ENCODE results near the gene HS3ST2.
"Not testable (repeated sequence)": the region's sequence is repeated elsewhere in the genome, so short reads cannot be mapped to it uniquely, and the experiment has no call there.

HS3ST2 gene

DNA sequence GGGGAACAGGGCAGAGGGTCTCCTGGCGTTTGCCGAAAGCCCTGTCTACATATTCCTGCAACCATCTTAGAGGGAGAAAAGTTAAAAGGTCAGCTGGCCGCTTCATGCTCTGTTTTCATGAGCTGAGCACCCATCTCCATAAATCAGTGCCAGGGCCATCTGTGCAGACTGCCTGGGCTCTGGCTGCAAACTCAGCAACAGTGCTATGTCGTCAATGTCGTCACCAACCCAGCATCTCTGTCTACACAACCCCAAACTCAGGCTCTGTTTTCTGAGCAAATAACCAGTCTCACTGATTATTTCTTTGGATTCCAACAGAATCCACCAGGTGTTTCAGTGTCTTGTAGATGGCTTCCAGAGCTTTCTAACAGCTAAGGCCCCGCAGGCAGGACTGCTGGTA is 65.0 kb downstream of the HS3ST2 start:
- no peak for DNase-seq (ENCODE audit: low spot score)

DNA sequence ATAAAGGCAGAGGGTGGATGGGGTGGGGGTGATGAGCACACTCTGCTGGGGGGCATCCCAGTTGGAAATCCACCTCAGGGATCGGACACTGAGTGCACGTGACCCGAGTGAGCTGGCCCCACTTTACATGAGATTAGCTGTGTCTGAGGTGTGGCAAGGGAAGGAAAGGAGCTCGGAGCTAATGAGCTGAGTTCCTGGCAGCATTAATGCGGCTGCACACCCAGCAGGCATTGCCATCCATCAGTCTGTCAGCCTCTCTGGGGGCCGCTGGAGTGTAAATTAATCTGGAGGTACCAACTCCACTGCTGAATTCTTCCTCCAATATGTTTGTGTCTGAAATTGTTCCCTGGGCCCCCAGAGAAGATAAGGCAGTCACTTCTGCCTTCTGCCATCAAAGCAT is 65.5 kb downstream of the HS3ST2 start:
- no peak for DNase-seq (ENCODE audit: low spot score)

DNA sequence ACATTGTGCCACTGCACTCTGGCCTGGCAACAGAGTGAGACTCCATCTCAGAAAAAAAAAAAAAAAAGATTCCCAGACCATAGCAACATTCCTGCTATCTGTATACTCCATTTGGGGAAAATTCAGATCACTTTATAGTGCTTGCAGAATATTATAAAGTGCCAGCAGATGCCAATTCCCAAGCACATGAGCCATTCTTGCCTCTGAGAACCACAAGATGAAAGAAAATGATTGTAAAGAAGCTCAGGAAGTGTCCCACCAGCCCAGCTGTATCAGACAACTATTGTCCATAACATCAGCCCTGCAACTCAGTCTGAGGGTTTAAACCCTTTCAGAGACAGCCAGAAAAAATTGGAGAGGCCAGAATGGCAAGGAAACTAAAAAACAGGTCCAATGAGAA is 69.0 kb downstream of the HS3ST2 start:
- DNase-seq (ENCODE audit: low spot score): no peak

DNA sequence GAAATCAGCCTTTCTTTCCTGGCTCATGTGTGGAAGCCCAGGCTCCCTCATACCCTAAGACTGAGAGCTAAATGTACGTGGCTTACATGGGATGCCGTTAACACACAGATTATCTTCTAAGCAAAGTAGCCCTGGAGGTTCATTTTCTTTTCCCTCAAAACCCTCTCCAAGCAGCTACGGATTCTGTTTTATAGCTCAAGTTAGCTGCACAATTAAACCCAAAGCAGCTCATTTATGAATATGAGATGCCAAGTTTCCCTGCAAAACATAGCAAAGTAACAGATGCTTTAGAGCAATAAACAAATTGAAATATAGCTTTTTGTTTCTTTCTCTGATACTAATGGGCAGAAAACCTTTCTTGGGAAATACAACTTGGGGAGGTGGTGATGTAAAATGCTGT is 72.0 kb downstream of the HS3ST2 start:
- no peak for DNase-seq (ENCODE audit: low spot score)

DNA sequence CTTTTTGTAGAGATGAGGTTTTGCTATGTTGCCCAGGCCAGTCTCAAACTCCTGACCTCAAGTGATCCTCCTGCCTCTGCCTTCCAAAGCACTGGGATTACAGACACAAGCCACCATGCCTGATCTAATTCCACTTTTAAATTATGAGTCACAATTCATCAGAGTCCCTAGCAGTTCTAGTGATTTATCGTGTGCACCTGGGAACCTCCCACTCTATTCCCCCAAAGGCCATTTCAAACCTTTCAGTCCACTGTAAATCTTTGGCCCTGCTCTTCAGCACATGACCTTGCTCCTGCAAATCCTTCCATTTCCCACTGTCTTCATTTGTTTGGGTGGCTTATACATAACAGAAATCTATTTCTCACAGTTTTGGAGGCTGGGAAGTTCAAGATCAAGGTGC is 73.0 kb downstream of the HS3ST2 start:
- no peak for DNase-seq (ENCODE audit: low spot score)

DNA sequence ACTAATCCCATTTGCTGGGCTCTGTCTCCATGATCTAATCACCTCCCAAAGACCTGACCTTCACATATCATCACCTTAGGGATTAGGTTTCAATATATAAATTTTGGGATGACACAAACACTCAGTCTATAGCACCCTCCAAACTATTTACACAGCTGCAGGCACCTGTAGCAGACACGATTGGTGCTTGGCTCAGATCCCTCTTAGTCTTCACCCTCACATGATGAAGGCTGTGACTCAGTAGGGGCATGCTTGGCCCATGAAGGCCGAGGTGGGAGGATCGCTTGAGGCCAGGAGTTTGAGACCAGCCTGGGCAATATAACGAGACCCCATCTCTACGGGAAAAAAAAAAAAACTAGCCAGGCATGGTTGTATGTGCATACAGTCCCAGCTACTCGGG is 73.5 kb downstream of the HS3ST2 start:
- DNase-seq (ENCODE audit: low spot score): no peak

DNA sequence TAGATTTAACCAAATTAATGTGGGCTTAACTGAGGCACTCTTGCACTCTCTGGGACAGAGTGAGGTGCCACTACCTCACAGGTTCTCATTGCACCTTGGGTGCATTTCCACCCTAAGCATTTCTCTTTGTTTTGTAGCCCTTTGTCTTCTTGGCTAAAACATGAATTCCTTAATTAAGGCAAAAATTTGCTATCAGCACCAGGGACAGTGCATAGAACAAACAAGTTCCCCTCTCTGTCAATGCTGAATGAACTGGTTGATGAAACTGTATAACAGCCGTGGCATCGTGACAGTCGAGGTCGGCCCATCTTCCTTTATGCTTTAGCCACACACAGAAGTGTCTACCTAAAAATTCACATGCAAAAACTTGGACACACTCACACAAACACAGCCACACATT is 74.8 kb downstream of the HS3ST2 start:
- no peak for DNase-seq (ENCODE audit: low spot score)

DNA sequence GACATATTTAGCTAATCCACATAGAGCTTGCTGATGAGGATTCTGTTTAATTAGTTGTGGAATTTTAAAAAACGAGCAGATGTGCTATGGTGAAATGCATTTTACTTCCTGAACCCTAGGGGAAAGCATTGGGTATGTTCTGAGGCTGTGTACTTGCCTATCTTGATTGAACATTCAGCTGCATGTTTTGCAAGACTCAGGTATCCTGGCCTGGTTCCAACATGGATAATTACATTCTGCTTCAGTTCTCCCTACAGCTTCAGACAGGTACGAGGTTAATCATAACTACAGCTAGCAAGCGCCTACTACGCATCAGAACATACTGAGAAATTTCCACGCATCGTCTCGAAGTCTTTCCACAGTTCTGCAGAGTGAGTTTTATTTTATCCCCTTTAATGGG is 77.0 kb downstream of the HS3ST2 start:
- no peak for DNase-seq (ENCODE audit: low spot score)

DNA sequence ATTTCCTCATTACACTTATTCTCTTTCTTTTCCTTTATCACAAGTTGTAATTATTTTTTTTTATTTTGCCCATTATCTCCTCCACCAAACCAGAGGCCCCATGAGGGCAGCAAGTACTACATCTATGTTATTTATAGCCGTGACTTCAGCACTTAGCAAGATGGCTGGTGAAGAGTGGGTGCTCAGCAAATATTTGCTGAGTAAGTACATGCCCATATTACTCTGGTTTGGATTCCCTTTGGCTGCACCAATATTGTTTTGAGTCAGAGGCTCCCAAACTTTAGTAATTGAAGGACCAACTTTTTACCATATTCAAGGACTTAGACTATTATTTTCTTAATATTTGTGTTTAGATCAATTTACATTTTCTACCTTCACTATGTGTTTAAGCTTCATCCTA is 83.2 kb downstream of the HS3ST2 start:
- no peak for DNase-seq (ENCODE audit: low spot score)

DNA sequence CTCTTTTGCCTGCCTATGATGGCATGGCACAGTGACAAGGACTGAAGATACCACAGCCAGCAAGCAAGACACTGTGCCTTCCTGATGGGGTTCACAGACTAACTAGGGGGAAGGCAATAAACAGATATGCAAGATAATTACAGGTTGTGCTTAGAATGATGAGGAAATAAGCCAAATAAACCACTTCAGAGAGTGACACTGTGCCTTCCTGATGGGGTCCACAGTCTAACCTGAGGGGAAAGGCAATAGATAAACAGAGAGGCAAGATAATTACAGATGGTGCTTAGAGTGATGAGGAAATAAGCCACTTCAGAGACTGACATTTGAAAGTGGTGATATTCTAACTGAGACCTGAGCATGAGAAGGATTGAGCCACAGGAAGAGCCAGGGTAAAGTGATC is 84.2 kb downstream of the HS3ST2 start:
- DNase-seq (ENCODE audit: low spot score): no peak

DNA sequence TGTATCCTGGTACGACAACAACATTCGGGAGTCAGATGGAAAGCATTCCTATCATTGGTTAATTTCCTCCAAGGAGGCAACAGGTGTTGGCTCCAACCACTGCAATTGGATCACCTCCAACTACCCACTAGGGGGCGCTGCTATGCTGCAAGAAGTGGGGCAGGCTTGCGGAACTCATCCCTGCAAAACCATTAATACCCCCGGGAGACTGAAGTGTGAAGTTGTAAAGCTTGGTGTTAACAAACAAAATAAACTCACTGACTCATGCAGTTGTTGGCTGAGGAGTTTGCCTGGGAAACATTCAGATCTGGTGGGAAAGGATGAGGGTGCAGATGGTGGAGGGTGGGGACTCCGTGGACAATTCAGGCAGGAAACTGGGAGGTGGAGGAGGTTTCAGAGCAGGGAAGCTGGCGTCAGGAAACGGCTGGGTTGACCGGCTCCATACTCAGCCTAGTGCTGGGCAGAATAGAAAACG is 84.9 kb downstream of the HS3ST2 start:
- DNase-seq (ENCODE audit: low spot score): peak; percentile 37

DNA sequence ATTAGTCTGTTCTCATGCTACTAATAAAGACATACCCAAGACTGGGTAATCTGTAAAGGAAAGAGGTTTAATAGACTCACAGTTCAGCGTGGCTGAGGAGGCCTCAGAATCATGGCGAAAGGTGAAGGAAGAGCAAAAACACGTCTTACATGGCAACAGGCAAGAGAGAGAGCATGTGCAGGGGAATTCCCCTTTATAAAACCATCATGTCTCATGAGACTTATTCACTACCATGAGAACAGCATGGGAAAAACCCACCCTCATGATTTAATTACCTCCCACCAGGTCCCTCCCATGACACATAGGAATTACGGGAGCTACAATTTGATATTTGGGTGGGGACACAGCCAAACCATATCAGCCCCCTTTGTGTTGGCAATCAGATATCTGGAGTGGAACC is 85.6 kb downstream of the HS3ST2 start:
- not testable (repeated sequence) for DNase-seq (ENCODE audit: low spot score)

DNA sequence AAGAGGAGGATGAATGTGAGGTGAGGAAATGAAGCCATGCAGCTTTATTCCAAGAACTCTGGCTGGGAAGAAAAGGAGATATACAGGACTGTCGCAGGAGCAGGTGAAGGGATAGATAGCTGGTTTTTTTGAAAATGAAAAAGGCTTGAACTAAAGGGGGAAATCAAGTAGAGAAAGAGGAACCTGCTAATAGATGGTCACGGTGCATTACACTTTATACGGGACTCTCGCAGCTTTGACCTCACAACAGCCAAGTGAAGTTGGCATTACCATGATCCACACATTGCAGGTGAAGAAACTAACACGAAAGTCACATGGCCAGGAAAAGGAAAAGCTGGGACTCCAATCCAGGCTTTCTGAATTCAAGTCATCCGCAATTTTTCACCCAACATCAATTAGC is 86.9 kb downstream of the HS3ST2 start:
- DNase-seq (ENCODE audit: low spot score): no peak

DNA sequence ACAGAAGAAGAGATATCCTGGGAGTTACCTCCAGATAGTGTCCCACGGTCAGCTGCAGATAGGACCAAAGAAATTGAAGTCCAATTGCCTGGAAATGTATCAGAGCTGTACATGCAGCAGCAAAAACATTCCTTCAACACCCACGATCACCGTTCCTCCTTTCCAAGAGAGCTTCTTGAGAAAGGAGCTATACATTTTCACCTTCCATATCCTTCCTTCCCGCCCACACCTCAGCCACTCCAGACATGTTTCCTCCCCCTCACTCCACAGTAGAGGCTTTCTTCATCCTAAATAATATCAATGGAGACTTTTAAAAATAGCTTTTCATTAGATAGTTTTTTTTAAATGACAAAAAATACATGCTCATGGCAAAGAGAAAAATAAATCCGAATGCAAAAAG is 87.6 kb downstream of the HS3ST2 start:
- DNase-seq (ENCODE audit: low spot score): no peak

DNA sequence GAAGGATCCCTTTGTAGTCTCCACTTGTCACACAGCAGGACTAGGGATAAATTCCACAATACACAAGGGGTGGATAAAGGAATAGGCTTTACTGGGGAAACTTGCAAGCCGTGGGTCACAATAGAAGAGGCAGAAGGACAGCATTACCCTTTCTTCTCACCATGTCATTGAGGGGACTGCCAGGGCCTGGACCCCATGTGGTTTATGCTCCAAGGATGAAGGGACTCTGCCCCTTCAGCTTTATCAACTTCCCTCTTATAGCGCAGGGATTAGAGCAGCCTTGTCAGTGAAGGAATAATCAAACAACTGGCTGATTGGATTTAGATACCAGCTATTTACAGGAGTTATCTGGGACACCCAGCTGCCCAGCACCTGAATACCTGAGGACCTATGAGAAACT is 89.8 kb downstream of the HS3ST2 start:
- DNase-seq (ENCODE audit: low spot score): no peak

DNA sequence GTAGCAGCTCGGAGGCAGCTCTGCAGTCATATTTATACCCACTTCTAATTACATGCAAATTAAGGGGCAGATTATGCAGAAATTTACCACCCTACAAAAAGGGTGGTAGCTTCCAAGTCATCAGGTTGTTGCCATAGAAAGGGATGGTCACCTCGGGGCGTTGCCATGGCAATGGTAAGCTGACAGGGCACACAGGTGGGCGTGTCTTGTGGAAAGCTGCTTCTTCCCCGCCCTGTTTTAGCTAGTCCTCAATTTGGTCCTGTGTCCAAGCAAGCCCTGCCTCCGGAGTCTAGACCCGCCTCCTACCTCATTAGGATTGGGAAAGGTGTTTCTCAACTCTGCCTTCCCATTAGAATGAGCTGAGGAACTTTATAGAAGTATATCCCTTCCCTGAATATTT is 98.7 kb downstream of the HS3ST2 start:
- DNase-seq (ENCODE audit: low spot score): no peak

DNA sequence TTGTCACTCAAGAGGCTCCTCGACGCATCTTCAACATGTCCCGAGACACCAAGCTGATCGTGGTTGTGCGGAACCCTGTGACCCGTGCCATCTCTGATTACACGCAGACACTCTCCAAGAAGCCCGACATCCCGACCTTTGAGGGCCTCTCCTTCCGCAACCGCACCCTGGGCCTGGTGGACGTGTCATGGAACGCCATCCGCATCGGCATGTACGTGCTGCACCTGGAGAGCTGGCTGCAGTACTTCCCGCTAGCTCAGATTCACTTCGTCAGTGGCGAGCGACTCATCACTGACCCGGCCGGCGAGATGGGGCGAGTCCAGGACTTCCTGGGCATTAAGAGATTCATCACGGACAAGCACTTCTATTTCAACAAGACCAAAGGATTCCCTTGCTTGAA is 101.0 kb downstream of the HS3ST2 start:
- no peak for DNase-seq (ENCODE audit: low spot score)

DNA sequence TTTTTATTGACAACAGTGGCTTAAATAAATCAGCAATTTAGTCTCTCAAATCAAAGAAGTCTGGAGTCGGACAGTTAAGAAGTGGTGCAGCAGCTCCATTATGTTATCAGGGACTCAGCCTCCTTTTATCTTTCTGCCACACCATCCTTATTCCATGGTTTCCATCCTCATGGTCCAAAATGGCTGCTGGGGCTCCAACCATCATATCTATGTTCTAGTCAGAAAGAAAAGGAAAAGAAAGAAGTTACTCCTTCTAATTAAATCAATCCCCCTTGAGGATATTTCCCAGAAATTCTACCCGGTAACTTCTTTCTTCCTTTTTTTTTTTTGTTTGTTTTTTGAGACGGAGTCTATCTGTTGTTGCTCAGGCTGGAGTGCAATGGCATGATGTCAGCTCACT is 109.5 kb downstream of the HS3ST2 start:
- no peak for DNase-seq (ENCODE audit: low spot score)

DNA sequence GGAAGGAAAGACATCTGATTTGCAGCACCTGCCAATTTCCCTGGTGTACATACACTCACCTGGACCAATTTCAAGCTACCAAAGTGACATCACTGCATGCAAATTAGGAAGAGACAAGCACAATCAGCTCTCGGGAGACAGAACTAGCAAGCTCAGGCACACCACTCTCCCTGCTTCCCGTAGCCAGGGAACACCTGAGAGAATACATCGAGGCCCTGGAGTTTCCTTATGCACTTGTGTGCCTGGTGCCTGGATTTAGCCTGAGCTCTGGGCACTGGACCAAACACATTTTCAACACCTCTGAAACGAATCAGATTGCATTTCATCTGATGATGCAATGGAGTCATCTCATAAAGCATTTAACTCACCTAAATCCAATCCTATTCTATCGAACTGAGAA is 110.5 kb downstream of the HS3ST2 start:
- no peak for DNase-seq (ENCODE audit: low spot score)

DNA sequence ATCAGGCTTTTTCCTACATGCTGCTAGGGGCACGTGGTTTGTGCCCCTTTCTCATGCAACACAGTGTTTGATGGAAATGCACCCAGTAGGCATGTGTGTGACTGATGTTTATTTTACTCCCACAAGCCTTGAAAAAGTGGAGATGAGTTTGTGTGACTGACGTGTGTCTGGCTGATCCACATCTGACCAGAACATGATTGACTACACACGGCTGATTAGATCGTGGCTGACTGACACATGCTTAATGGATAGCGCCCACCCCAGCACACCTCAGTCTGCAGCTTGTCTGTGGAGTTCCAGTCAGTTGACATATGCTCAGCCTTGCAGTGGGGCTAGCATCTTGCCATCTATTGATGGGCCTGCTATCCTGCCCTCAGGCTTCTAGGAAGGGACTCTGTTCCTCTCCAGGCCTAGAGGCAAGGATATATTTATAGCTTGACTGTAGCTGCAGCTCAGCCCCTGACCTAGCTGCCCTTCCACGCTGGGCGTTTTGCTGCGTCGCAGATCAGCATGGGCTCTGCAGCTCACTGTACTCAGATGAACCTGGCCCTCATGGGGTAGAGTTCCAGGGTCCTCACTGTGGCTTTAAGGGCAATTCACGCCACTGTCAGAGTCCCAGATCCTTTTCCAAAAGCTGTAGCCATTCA is 112.3 kb downstream of the HS3ST2 start:
- DNase-seq (ENCODE audit: low spot score): no peak

DNA sequence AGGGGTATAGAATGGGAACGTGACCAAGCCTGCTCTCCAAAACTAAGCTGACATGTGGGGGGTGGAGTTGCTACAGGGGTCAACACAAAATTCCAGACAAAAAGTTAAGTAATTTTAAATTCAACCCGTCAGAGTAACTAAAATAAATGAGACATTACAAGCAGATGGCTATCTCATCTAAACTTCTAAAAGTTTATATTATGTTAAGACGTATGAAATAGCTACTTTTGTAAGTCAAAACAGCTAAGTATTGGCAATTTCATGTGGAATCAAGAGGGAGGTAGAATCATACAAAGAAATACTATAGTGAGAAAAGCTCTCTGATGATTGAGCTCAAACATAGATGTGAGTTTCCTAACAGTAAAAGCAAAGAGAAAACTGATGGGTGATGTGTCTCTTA is 113.3 kb downstream of the HS3ST2 start:
- no peak for DNase-seq (ENCODE audit: low spot score)

DNA sequence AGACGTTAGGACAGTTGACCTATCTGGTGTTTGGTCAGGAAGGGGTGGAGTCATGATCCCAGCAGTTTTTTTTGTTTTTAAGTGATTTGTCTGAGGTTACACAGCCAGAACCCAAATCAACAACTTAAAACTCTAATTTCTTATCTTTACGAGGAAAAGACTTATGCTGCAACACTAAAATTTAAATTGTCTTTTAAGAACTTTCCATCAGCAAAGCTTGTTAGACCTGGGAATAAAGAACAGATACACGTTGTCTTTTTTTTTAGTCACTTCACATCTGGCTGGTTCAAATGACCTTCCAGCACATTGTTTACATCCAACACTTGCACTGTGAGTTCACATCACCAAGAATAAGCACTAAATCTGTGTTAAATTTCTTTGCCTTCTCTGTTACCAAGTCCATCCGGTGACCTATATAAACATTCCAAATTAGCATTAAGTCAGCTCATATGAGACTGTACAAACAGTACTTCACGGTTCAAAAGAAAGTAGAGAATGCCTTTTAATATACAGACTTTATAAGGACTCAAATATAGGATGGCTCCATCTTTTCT is 115.0 kb downstream of the HS3ST2 start:
- no peak for DNase-seq (ENCODE audit: low spot score)

DNA sequence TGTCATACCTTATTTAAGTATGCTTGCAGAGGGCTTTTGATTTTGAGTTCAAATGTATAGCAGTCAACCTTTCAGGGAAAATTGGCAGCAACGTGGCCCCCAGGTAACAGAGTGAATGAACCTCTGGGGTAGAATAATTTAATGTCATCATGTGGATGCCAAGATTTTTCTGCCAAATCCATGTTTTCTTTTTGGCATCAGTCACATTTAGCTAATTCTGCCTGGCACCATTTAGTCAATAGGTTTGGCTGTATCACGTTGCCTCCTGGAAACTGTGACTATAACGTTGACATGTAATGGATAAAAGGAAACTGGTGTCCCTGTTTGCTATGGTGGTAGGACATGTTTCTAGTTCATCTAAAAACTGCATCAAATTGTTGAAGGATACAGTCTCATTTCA is 115.5 kb downstream of the HS3ST2 start:
- no peak for DNase-seq (ENCODE audit: low spot score)

DNA sequence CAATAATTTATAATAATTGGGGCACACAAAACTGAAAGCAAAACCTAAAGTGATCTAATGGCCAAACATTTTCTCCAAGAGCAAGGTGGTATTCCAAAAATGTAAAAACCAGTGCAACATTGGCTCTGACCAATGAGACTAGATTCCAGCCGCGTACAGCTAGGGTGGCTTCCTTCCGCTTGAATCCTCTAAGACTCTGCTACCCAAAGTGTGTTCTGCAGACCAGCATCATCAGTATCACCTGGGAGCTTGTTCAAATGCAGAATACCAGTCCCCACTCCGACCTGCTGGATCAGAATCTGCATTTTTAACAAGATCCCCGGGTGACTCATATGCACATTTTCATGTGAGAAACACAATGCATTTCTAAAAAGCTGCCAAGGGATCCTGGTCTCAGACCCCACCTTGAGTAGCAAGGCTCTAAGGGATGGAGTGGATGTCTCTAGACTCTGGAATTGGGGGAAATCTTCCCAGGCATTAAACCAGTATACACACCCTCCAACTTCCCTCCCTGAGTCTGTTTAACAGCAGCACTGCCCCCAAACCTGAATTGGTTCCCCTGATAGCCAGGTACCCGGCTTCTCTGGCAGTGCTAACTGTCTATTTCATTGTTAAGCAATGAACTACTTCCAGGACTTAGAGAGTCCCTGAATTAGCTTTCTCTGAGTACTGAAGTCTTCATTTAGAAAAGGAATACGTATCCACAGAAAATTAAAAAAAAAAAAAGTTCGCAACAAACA is 118.2 kb downstream of the HS3ST2 start:
- DNase-seq (ENCODE audit: low spot score): no peak

Data from AG20443 (cell line).